Activated CD4-positive, alpha-beta T cell treated with anti-CD3 and anti-CD28 coated beads for 4 hours (primary cell): ENCODE measurements around the gene KIF5B.
"Not testable (repeated sequence)": the region's sequence is repeated elsewhere in the genome, so short reads cannot be mapped to it uniquely, and the experiment has no call there.

Experiments used
- DNase-seq, 2 donors: peaks; one replicate each; pipeline ENCODE4 v3.0.0-alpha.2; 2020

The KIF5B gene

GRCh38 chr10:32057036-32057372 lies 779 bp upstream of the KIF5B start:
- no peak for DNase-seq

GRCh38 chr10:32055478-32056135 lies 618 bp downstream of the KIF5B start:
- peak; percentile 37 to 53 for DNase-seq

GRCh38 chr10:32054094-32054493 lies 2.1 kb downstream of the KIF5B start:
- DNase-seq = no peak

- DNase-seq = not testable (repeated sequence)
Observed at GRCh38 chr10:32053392-32053791, 2.8 kb downstream of the KIF5B start.

- DNase-seq = no peak
Observed at GRCh38 chr10:32051926-32052325, 4.3 kb downstream of the KIF5B start.

GRCh38 chr10:32050177-32050576 lies 6.0 kb downstream of the KIF5B start:
- no peak for DNase-seq

- DNase-seq = no peak
Observed at GRCh38 chr10:32049113-32049512, 7.1 kb downstream of the KIF5B start.

- no peak for DNase-seq
Observed at GRCh38 chr10:32048282-32048681, 7.9 kb downstream of the KIF5B start.

- DNase-seq = no peak
Observed at GRCh38 chr10:32047881-32048280, 8.3 kb downstream of the KIF5B start.

- no peak for DNase-seq
Observed at GRCh38 chr10:32046151-32046550, 10.1 kb downstream of the KIF5B start.

GRCh38 chr10:32042730-32043129 lies 13.5 kb downstream of the KIF5B start:
- DNase-seq = not testable (repeated sequence)

- no peak for DNase-seq
Observed at GRCh38 chr10:32041290-32042028, 14.8 kb downstream of the KIF5B start.

GRCh38 chr10:32039734-32040133 lies 16.5 kb downstream of the KIF5B start:
- no peak for DNase-seq

GRCh38 chr10:32038777-32039176 lies 17.4 kb downstream of the KIF5B start:
- DNase-seq = no peak

GRCh38 chr10:32036922-32037321 lies 19.3 kb downstream of the KIF5B start:
- DNase-seq = no peak

GRCh38 chr10:32035038-32035437 lies 21.2 kb downstream of the KIF5B start:
- DNase-seq = no peak

- DNase-seq = no peak
Observed at GRCh38 chr10:32033171-32033570, 23.1 kb downstream of the KIF5B start.

- no peak for DNase-seq
Observed at GRCh38 chr10:32031920-32032319, 24.3 kb downstream of the KIF5B start.

- no peak for DNase-seq
Observed at GRCh38 chr10:32031424-32031823, 24.8 kb downstream of the KIF5B start.

GRCh38 chr10:32028710-32029109 lies 27.5 kb downstream of the KIF5B start:
- DNase-seq = no peak

- no peak for DNase-seq
Observed at GRCh38 chr10:32023264-32023663, 33.0 kb downstream of the KIF5B start.

GRCh38 chr10:32017044-32017443 lies 39.2 kb downstream of the KIF5B start:
- DNase-seq = no peak

GRCh38 chr10:32015386-32015785 lies 40.8 kb downstream of the KIF5B start:
- no peak for DNase-seq

GRCh38 chr10:32007026-32007425 lies 49.2 kb downstream of the KIF5B start:
- no peak for DNase-seq

- peak; percentile 8 to 24 for DNase-seq
Observed at GRCh38 chr10:32005050-32005449, 51.2 kb downstream of the KIF5B start.
